GM23338 (cell line): ENCODE data around the gene SPC24. TPM values are rescaled to one million over a fixed set of nuclear protein-coding genes. Genes with fewer than 3 reads are reported as not detected.

Experiments used
- ATAC-seq: fragments of 200-7000 bp; cut with Tn5 transposase; 3 replicates; pipeline ENCODE4 v1.9.1; 2020
- DNase-seq: peaks from one replicate; pipeline ENCODE4 v3.0.0-alpha.2; 2015; ENCODE audit warnings: low spot score
- H2AFZ ChIP-seq: fragments of 200-600 bp; sonication (generic); 2 replicates; pipeline ENCODE4 v1.8.0; 2016; ENCODE audit warnings: antibody characterized with exemption, mild to moderate bottlenecking, moderate library complexity
- H3F3A ChIP-seq: fragments of 200-600 bp; sonication (generic); replicated peaks from 2 replicates; pipeline ENCODE4 v1.8.0; 2017; ENCODE audit warnings: antibody characterized with exemption, mixed run types, low read depth
- H3K27ac ChIP-seq: fragments of 200-600 bp; sonication (generic); 2 replicates; pipeline ENCODE4 v1.6.1; 2016; ENCODE audit warnings: low read depth
- H3K27me3 ChIP-seq: fragments of 200-600 bp; sonication (generic); 2 replicates; pipeline ENCODE4 v1.8.0; 2016; ENCODE audit warnings: mild to moderate bottlenecking, mixed run types, moderate library complexity; ENCODE audit not compliant: insufficient read depth
- H3K36me3 ChIP-seq: fragments of 200-600 bp; sonication (generic); 2 replicates; pipeline ENCODE4 v1.8.0; 2016; ENCODE audit warnings: mild to moderate bottlenecking; ENCODE audit not compliant: insufficient read depth
- H3K4me1 ChIP-seq: fragments of 200-600 bp; sonication (generic); 2 replicates; pipeline ENCODE4 v1.8.0; 2016; ENCODE audit warnings: mild to moderate bottlenecking, moderate library complexity; ENCODE audit not compliant: insufficient read depth
- H3K4me2 ChIP-seq: fragments of 200-600 bp; sonication (generic); 2 replicates; pipeline ENCODE4 v1.7.1; 2017; ENCODE audit warnings: mixed run types
- H3K4me3 ChIP-seq: fragments of 200-600 bp; sonication (generic); 2 replicates; pipeline ENCODE4 v1.6.1; 2016; ENCODE audit warnings: mixed run types
- H3K79me2 ChIP-seq: fragments of 200-600 bp; sonication (generic); replicated peaks from 2 replicates; pipeline ENCODE4 v1.8.0; 2017; ENCODE audit warnings: mild to moderate bottlenecking; ENCODE audit not compliant: insufficient read depth
- H3K9me2 ChIP-seq: fragments of 200-600 bp; sonication (generic); 2 replicates; pipeline ENCODE4 v1.8.0; 2017; ENCODE audit not compliant: insufficient read depth
- H4K20me1 ChIP-seq: fragments of 200-600 bp; sonication (generic); replicated peaks from 2 replicates; pipeline ENCODE4 v1.8.0; 2017; ENCODE audit warnings: mild to moderate bottlenecking; ENCODE audit not compliant: insufficient read depth
- H3K27ac Mint-ChIP-seq: 2 replicates; pipeline ENCODE4 v1.8.0; 2020; ENCODE audit warnings: inconsistent platforms, mild to moderate bottlenecking, moderate library complexity, mixed read lengths
- H3K27me3 Mint-ChIP-seq: 3 replicates; pipeline ENCODE4 v1.8.0; 2022; ENCODE audit warnings: low read depth, mild to moderate bottlenecking, moderate library complexity, mixed read lengths, inconsistent platforms; ENCODE audit not compliant: insufficient read depth, poor library complexity
- H3K36me3 Mint-ChIP-seq: 3 replicates; pipeline ENCODE4 v1.8.0; 2021; ENCODE audit warnings: low read depth, mild to moderate bottlenecking, inconsistent platforms, moderate library complexity, mixed read lengths
- H3K4me1 Mint-ChIP-seq: 3 replicates; pipeline ENCODE4 v1.8.0; 2020; ENCODE audit warnings: mild to moderate bottlenecking, inconsistent platforms, mixed read lengths
- H3K4me3 Mint-ChIP-seq: 3 replicates; pipeline ENCODE4 v1.8.0; 2021; ENCODE audit warnings: moderate library complexity, mild to moderate bottlenecking, inconsistent platforms, mixed read lengths
- H3K9me3 Mint-ChIP-seq: 3 replicates; pipeline ENCODE4 v1.8.0; 2020; ENCODE audit warnings: moderate library complexity, mild to moderate bottlenecking, inconsistent platforms, mixed read lengths
- CREB1 ChIP-seq: fragments of 250-450 bp; sonication (Bioruptor Pico); IDR thresholded peaks from 2 replicates; pipeline ENCODE4 v1.5.0; 2020; ENCODE audit warnings: low read depth, mild to moderate bottlenecking, moderate library complexity
- CTCF ChIP-seq, 2 experiments: fragments of 200-600 bp in 1 of 2; sonication (generic) in 1 of 2; conservative IDR thresholded peaks; 2 replicates each; pipeline versions ENCODE4 v1.5.1 to v1.6.1; 2016 to 2017; ENCODE audit warnings: antibody characterized with exemption in 2 of 2, low read depth in 2 of 2, mild to moderate bottlenecking in 2 of 2, moderate library complexity in 1 of 2
- ETS1 ChIP-seq: IDR thresholded peaks from 2 replicates; pipeline ENCODE4 v1.6.1; 2016; ENCODE audit warnings: antibody characterized with exemption
- EZH2 ChIP-seq: fragments of 200-600 bp; sonication (generic); IDR thresholded peaks from one replicate; pipeline ENCODE4 v1.8.0; 2017; ENCODE audit warnings: antibody characterized with exemption, mild to moderate bottlenecking, low read depth; ENCODE audit not compliant: unreplicated experiment
- EZH2phosphoT487 ChIP-seq: fragments of 200-600 bp; sonication (generic); IDR thresholded peaks from one replicate; pipeline ENCODE4 v1.8.1; 2018; ENCODE audit warnings: antibody characterized with exemption; ENCODE audit not compliant: unreplicated experiment
- JUNB ChIP-seq: IDR thresholded peaks from one replicate; pipeline ENCODE4 v1.6.1; 2016; ENCODE audit warnings: antibody characterized with exemption; ENCODE audit not compliant: unreplicated experiment
- NANOG ChIP-seq: IDR thresholded peaks from 2 replicates; pipeline ENCODE4 v1.6.1; 2016; ENCODE audit warnings: antibody characterized with exemption, borderline replicate concordance
- POLR2AphosphoS5 ChIP-seq: IDR thresholded peaks from 2 replicates; pipeline ENCODE4 v1.6.1; 2016; ENCODE audit warnings: antibody characterized with exemption, low read depth
- REST ChIP-seq: IDR thresholded peaks from one replicate; pipeline ENCODE4 v1.6.1; 2018; ENCODE audit warnings: antibody characterized with exemption; ENCODE audit not compliant: unreplicated experiment
- STAT1 ChIP-seq: IDR thresholded peaks from one replicate; pipeline ENCODE4 v1.6.1; 2016; ENCODE audit warnings: antibody characterized with exemption; ENCODE audit not compliant: unreplicated experiment
- ZNF114 ChIP-seq: fragments of 250-450 bp; sonication (Bioruptor Pico); IDR thresholded peaks from 2 replicates; pipeline ENCODE4 v1.5.0; 2020; ENCODE audit warnings: mild to moderate bottlenecking, moderate library complexity
- ZNF331 ChIP-seq: fragments of 250-450 bp; sonication (Bioruptor Pico); IDR thresholded peaks from 2 replicates; pipeline ENCODE4 v1.5.0; 2020; ENCODE audit warnings: low read depth, mild to moderate bottlenecking, moderate library complexity
- ZNF462 ChIP-seq: fragments of 250-450 bp; sonication (Bioruptor Pico); IDR thresholded peaks from 2 replicates; pipeline ENCODE4 v1.5.0; 2020; ENCODE audit warnings: mild to moderate bottlenecking, moderate library complexity
- polyA plus RNA-seq: library from polyadenylated mRNA; unstranded; fragments of >200 nt; fragmentation: Nextera tagmentation; extraction: Ambion mirVana; gene quantifications from 2 replicates; pipeline ENCODE4 v1.2.1, GENCODE V29; 2016
- total RNA-seq: library from RNA; depleted of rRNA; stranded (reverse); fragments of >200 nt; shearing (Covaris generic); gene quantifications from 2 replicates; pipeline ENCODE4 v1.2.3, GENCODE V29; 2014

Gene SPC24
- total and polyA plus RNA-seq, 2 experiments from 2014 or later = 38.7 to 40.6 TPM

GRCh38 chr19:11100049-11100448 lies 55.5 kb downstream of the SPC24 start:
- Mint-ChIP-seq H3K4me3 (no peak overlapping the region), H3K36me3 (peaks cover 87% of the 10 kb centered on the region), H3K27me3 (peaks cover 1% of the 10 kb centered on the region), H3K27ac (peak overlapping the region; percentile 54; the same call in 1 of the 2 replicates), H3K9me3 (no peaks in the 10 kb centered on the region), H3K4me1 (peaks cover 3% of the 10 kb centered on the region)
- Histone ChIP-seq H3K27me3 (no peaks in the 10 kb centered on the region), H3K27ac (peak overlapping the region; percentile 83), H4K20me1 (peaks cover 85% of the 10 kb centered on the region), H2AFZ (no peak overlapping the region), H3K9me2 (no peaks in the 10 kb centered on the region), H3K4me3 (no peak overlapping the region), H3K79me2 (peaks cover 99% of the 10 kb centered on the region), H3F3A (peaks cover 73% of the 10 kb centered on the region), H3K4me2 (no peak overlapping the region), H3K4me1 (0 out of 2 replicates have a peak, but pooled peaks cover 4% of the 10 kb centered on the region), H3K36me3 (peaks cover 98% of the 10 kb centered on the region)
- TF ChIP-seq EZH2phosphoT487 (no peak), ZNF331 (CRISPR knock-in tag) (no peak), EZH2 (no peak), CTCF (conservative IDR thresholded peaks at IDR 0.05; ENCODE audit: low read depth in 2 of 2) (no peak), REST (no peak), POLR2AphosphoS5 (no peak), ZNF462 (CRISPR knock-in tag) (no peak), ZNF114 (CRISPR knock-in tag) (no peak), STAT1 (no peak), CREB1 (no peak), ETS1 (no peak), NANOG (no peak), JUNB (no peak)
- DNase-seq (no peak), ATAC-seq (no peak)
